ENCODE data around the gene ZNF76.

Gene ZNF76

GRCh38 chr6:35248965-35249364, 10.6 kb upstream of the ZNF76 start:
- Histone ChIP-seq H2BK5ac (ENCODE audit: low read depth, low read length, poor library complexity, severe bottlenecking) (no peak overlapping the region), H3K23ac (ENCODE audit: low read length in 2 of 2) (no peak overlapping the region), H3K79me1 (replicated peaks; ENCODE audit: low read length, poor library complexity, severe bottlenecking) (peaks cover 48% of the 10 kb centered on the region), H4K91ac (ENCODE audit: low read length) (no peak overlapping the region), H2AK5ac (ENCODE audit: low read length, severe bottlenecking) (no peak overlapping the region), H3K4me1 (ENCODE audit: control insufficient read depth, insufficient read depth, low read depth, low read length) (peaks cover 3% of the 10 kb centered on the region), H3K9ac (ENCODE audit: low read length) (no peak overlapping the region), H3K27ac (ENCODE audit: low read length, poor library complexity, severe bottlenecking) (no peak overlapping the region), H3K9me3 (ENCODE audit: control insufficient read depth, low read length) (no peaks in the 10 kb centered on the region), H3K18ac (ENCODE audit: low read depth in 1 of 2, low read length in 2 of 2) (no peak overlapping the region), H2BK12ac (ENCODE audit: low read length in 2 of 2) (no peak overlapping the region), H2BK120ac (ENCODE audit: low read depth, low read length) (no peak overlapping the region), H3K27me3 (ENCODE audit: control insufficient read depth in 1 of 2, insufficient read depth in 1 of 2, low read length in 2 of 2) (no peaks in the 10 kb centered on the region), H3K14ac (ENCODE audit: low read length in 2 of 2) (no peak overlapping the region), H3K4me3 (ENCODE audit: insufficient read depth in 1 of 2, low read depth in 1 of 2, low read length in 2 of 2) (no peak overlapping the region), H3K4ac (ENCODE audit: low read depth in 1 of 2, low read length in 2 of 2) (no peak overlapping the region), H3K36me3 (ENCODE audit: control insufficient read depth in 1 of 2, insufficient read depth in 2 of 2, low read depth in 1 of 2, low read length in 2 of 2) (peaks cover 19 to 30% of the 10 kb centered on the region in 2 experiments), H4K8ac (ENCODE audit: low read length) (no peak overlapping the region), H3K4me2 (ENCODE audit: low read length, poor library complexity, severe bottlenecking) (no peak overlapping the region), H2BK15ac (ENCODE audit: low read depth, poor library complexity, severe bottlenecking) (no peak overlapping the region), H2AFZ (ENCODE audit: low read depth, low read length) (no peak overlapping the region)
- DNase-seq, result no peak
- 98% methylated on average over 3 of the region's 3 CpGs for WGBS

DNA sequence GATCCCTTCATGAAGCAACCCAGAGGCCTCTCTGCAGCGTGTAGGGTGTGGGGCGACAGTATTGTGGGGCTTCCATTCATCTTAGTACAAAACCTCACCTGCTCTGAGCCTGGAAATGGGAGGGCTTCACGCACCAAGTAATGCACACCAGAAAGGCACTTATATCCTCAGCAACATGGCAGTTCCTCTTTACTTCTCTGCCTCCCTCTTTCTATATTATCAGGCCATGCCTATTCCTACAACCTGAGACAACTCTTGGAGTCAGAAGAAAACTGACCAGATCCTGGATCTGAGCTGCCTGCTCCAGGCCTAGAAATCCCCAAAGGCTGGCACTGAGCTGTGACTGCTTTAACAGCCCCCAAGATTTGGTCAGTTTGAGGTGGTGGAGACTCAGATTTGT, 7.6 kb upstream of the ZNF76 start:
- no peaks in the 10 kb centered on the region for H3K27me3 ChIP-seq (ENCODE audit: control insufficient read depth in 1 of 2, insufficient read depth in 1 of 2, low read length in 2 of 2)
- no peak overlapping the region for H2BK15ac ChIP-seq (ENCODE audit: low read depth, poor library complexity, severe bottlenecking)
- no peak overlapping the region for H2BK120ac ChIP-seq (ENCODE audit: low read depth, low read length)
- no peak overlapping the region for H2AK5ac ChIP-seq (ENCODE audit: low read length, severe bottlenecking)
- H3K9ac ChIP-seq (ENCODE audit: low read length), result no peak overlapping the region
- H3K18ac ChIP-seq (ENCODE audit: low read depth in 1 of 2, low read length in 2 of 2), result no peak overlapping the region
- H3K9me3 ChIP-seq (ENCODE audit: control insufficient read depth, low read length), result no peaks in the 10 kb centered on the region
- no peak overlapping the region for H4K8ac ChIP-seq (ENCODE audit: low read length)
- no peak overlapping the region for H2BK12ac ChIP-seq (ENCODE audit: low read length in 2 of 2)
- H2AFZ ChIP-seq (ENCODE audit: low read depth, low read length), result no peak overlapping the region
- no peak overlapping the region for H3K23ac ChIP-seq (ENCODE audit: low read length in 2 of 2)
- no peak overlapping the region for H2BK5ac ChIP-seq (ENCODE audit: low read depth, low read length, poor library complexity, severe bottlenecking)
- H3K27ac ChIP-seq (ENCODE audit: low read length, poor library complexity, severe bottlenecking), result no peak overlapping the region
- no peak overlapping the region for H3K4me3 ChIP-seq (ENCODE audit: insufficient read depth in 1 of 2, low read depth in 1 of 2, low read length in 2 of 2)
- H3K4ac ChIP-seq (ENCODE audit: low read depth in 1 of 2, low read length in 2 of 2), result no peak overlapping the region
- H3K4me2 ChIP-seq (ENCODE audit: low read length, poor library complexity, severe bottlenecking), result no peak overlapping the region
- WGBS, result 100% methylated on average over 3 of the region's 3 CpGs
- H3K36me3 ChIP-seq (ENCODE audit: control insufficient read depth in 1 of 2, insufficient read depth in 2 of 2, low read depth in 1 of 2, low read length in 2 of 2), result peaks cover 5 to 10% of the 10 kb centered on the region in 2 experiments
- H3K14ac ChIP-seq (ENCODE audit: low read length in 2 of 2), result no peak overlapping the region
- no peak for DNase-seq
- H3K79me1 ChIP-seq (replicated peaks; ENCODE audit: low read length, poor library complexity, severe bottlenecking), result peaks cover 29% of the 10 kb centered on the region
- H3K4me1 ChIP-seq (ENCODE audit: control insufficient read depth, insufficient read depth, low read depth, low read length), result peaks cover 3% of the 10 kb centered on the region
- H4K91ac ChIP-seq (ENCODE audit: low read length), result no peak overlapping the region

- no peak overlapping the region for H4K91ac ChIP-seq (ENCODE audit: low read length)
- H2AFZ ChIP-seq (ENCODE audit: low read depth, low read length), result no peak overlapping the region
- no peak overlapping the region for H2BK15ac ChIP-seq (ENCODE audit: low read depth, poor library complexity, severe bottlenecking)
- H2BK120ac ChIP-seq (ENCODE audit: low read depth, low read length), result no peak overlapping the region
- no peak overlapping the region for H2BK5ac ChIP-seq (ENCODE audit: low read depth, low read length, poor library complexity, severe bottlenecking)
- H3K4me2 ChIP-seq (ENCODE audit: low read length, poor library complexity, severe bottlenecking), result no peak overlapping the region
- H3K9me3 ChIP-seq (ENCODE audit: control insufficient read depth, low read length), result no peaks in the 10 kb centered on the region
- no peak for DNase-seq
- H3K4me3 ChIP-seq (ENCODE audit: insufficient read depth in 1 of 2, low read depth in 1 of 2, low read length in 2 of 2), result no peak overlapping the region
- no peak overlapping the region for H3K23ac ChIP-seq (ENCODE audit: low read length in 2 of 2)
- no peak overlapping the region for H4K8ac ChIP-seq (ENCODE audit: low read length)
- no peak overlapping the region for H3K27ac ChIP-seq (ENCODE audit: low read length, poor library complexity, severe bottlenecking)
- H3K4ac ChIP-seq (ENCODE audit: low read depth in 1 of 2, low read length in 2 of 2), result no peak overlapping the region
- peaks cover 31% of the 10 kb centered on the region for H3K79me1 ChIP-seq (replicated peaks; ENCODE audit: low read length, poor library complexity, severe bottlenecking)
- no peak overlapping the region for H3K9ac ChIP-seq (ENCODE audit: low read length)
- no peak overlapping the region for H2BK12ac ChIP-seq (ENCODE audit: low read length in 2 of 2)
- H3K4me1 ChIP-seq (ENCODE audit: control insufficient read depth, insufficient read depth, low read depth, low read length), result peaks cover 3% of the 10 kb centered on the region
- 100% methylated on average over 1 of the region's 1 CpG for WGBS
- H2AK5ac ChIP-seq (ENCODE audit: low read length, severe bottlenecking), result no peak overlapping the region
- no peaks in the 10 kb centered on the region for H3K27me3 ChIP-seq (ENCODE audit: control insufficient read depth in 1 of 2, insufficient read depth in 1 of 2, low read length in 2 of 2)
- peaks cover 6 to 10% of the 10 kb centered on the region in 2 experiments for H3K36me3 ChIP-seq (ENCODE audit: control insufficient read depth in 1 of 2, insufficient read depth in 2 of 2, low read depth in 1 of 2, low read length in 2 of 2)
- no peak overlapping the region for H3K18ac ChIP-seq (ENCODE audit: low read depth in 1 of 2, low read length in 2 of 2)
- no peak overlapping the region for H3K14ac ChIP-seq (ENCODE audit: low read length in 2 of 2)
Measured at GRCh38 chr6:35253249-35253648, 6.3 kb upstream of the ZNF76 start.

- Histone ChIP-seq H3K4me3 (ENCODE audit: insufficient read depth in 1 of 2, low read depth in 1 of 2, low read length in 2 of 2) (peak overlapping the region in 1 of 2 experiments; percentile 99), H3K79me1 (replicated peaks; ENCODE audit: low read length, poor library complexity, severe bottlenecking) (peaks cover 16% of the 10 kb centered on the region), H3K27me3 (ENCODE audit: control insufficient read depth in 1 of 2, insufficient read depth in 1 of 2, low read length in 2 of 2) (no peaks in the 10 kb centered on the region), H4K8ac (ENCODE audit: low read length) (no peak overlapping the region), H3K27ac (ENCODE audit: low read length, poor library complexity, severe bottlenecking) (no peak overlapping the region), H3K4me2 (ENCODE audit: low read length, poor library complexity, severe bottlenecking) (peak overlapping the region; percentile 83), H3K18ac (ENCODE audit: low read depth in 1 of 2, low read length in 2 of 2) (no peak overlapping the region), H2BK15ac (ENCODE audit: low read depth, poor library complexity, severe bottlenecking) (no peak overlapping the region), H3K23ac (ENCODE audit: low read length in 2 of 2) (no peak overlapping the region), H2BK5ac (ENCODE audit: low read depth, low read length, poor library complexity, severe bottlenecking) (no peak overlapping the region), H3K9me3 (ENCODE audit: control insufficient read depth, low read length) (no peaks in the 10 kb centered on the region), H3K9ac (ENCODE audit: low read length) (peak overlapping the region; percentile 98), H2AK5ac (ENCODE audit: low read length, severe bottlenecking) (no peak overlapping the region), H2AFZ (ENCODE audit: low read depth, low read length) (no peak overlapping the region), H2BK120ac (ENCODE audit: low read depth, low read length) (no peak overlapping the region), H3K4me1 (ENCODE audit: control insufficient read depth, insufficient read depth, low read depth, low read length) (peaks cover 5% of the 10 kb centered on the region), H4K91ac (ENCODE audit: low read length) (no peak overlapping the region), H3K4ac (ENCODE audit: low read depth in 1 of 2, low read length in 2 of 2) (no peak overlapping the region), H2BK12ac (ENCODE audit: low read length in 2 of 2) (no peak overlapping the region), H3K14ac (ENCODE audit: low read length in 2 of 2) (no peak overlapping the region), H3K36me3 (ENCODE audit: control insufficient read depth in 1 of 2, insufficient read depth in 2 of 2, low read depth in 1 of 2, low read length in 2 of 2) (peaks cover 0 to 3% of the 10 kb centered on the region in 2 experiments)
- WGBS, result no CpG with 5 or more reads among the region's 7 CpGs
- DNase-seq, result no peak
Measured at GRCh38 chr6:35258336-35258735, 1.2 kb upstream of the ZNF76 start.
